K562 (cell line): ENCODE measurements around the gene PGBD1. TPM values are rescaled to one million over a fixed set of nuclear protein-coding genes. Genes with fewer than 3 reads are reported as not detected.
A peak's percentile ranks its signal among the peaks of the same experiment; 100 is the strongest.

Experiments
- ATAC-seq: fragments of 200-7000 bp; cut with Tn5 transposase; 3 replicates; pipeline ENCODE4 v1.9.1; 2020; ENCODE audit warnings: moderate library complexity
- BruUV-seq: library from RNA; stranded (reverse); fragments of 400-500 nt; replicated peaks from 2 replicates; lab custom pipeline; 2021; lab: Mats Ljungman, UMichigan
- CTCF ChIA-PET: fragments of 300-600 bp; formaldehyde crosslinking; extraction: SDS; loops from one replicate; lab custom pipeline; 2021; ENCODE audit warnings: low intra/inter-chr PET ratio; lab: Yijun Ruan, JAX
- POLR2A ChIA-PET: fragments of 300-600, 350-650 bp; sonication (Branson Sonifier 250); formaldehyde crosslinking; extraction: SDS; loops from one replicate; lab custom pipeline; 2021; ENCODE audit warnings: antibody characterized with exemption, inconsistent platforms; lab: Yijun Ruan, JAX
- DNase-seq, 4 experiments: peaks; one replicate each; pipeline versions ENCODE4 v3.0.0 to v3.0.0-alpha.2; 2011 to 2018; ENCODE audit warnings: low spot score in 3 of 4, mixed read lengths in 3 of 4; ENCODE audit errors: extremely low read depth in 1 of 4
- FAIRE-seq: peaks from 2 replicates; lab custom pipeline; 2011; peaks lifted over from hg19 to GRCh38; lab: Jason Lieb, UNC
- H2AFZ ChIP-seq: 2 replicates; pipeline ENCODE4 v1.6.0; 2011; ENCODE audit warnings: low read depth, low read length, control low read depth, inconsistent platforms
- H3K27ac ChIP-seq: fragments of 200-600 bp; 3 replicates; pipeline ENCODE4 v1.8.0; 2011; ENCODE audit warnings: low read depth, mild to moderate bottlenecking, control low read depth, inconsistent platforms, low read length, moderate library complexity, mixed read lengths; ENCODE audit errors: extremely low read depth
- H3K27me3 ChIP-seq, 2 experiments: fragments of 300-600 bp in 1 of 2; 2 replicates in 1 of 2; 3 replicates in 1 of 2; pipeline versions ENCODE4 v1.6.0 to v1.8.0; 2011; ENCODE audit warnings: inconsistent platforms in 2 of 2, low read length in 2 of 2, mild to moderate bottlenecking in 1 of 2, mixed read lengths in 1 of 2, moderate library complexity in 1 of 2; ENCODE audit not compliant: control insufficient read depth in 2 of 2, insufficient read depth in 2 of 2
- H3K36me3 ChIP-seq: fragments of 300-600 bp; 3 replicates; pipeline ENCODE4 v1.8.0; 2011; ENCODE audit warnings: mild to moderate bottlenecking, low read length, inconsistent platforms; ENCODE audit not compliant: control insufficient read depth, insufficient read depth
- H3K4me1 ChIP-seq, 2 experiments: fragments of 200-600 bp in 1 of 2; replicated peaks in 1 of 2; 2 replicates in 1 of 2; 3 replicates in 1 of 2; pipeline versions ENCODE4 v1.5.1 to v1.8.0; 2011; ENCODE audit warnings: inconsistent platforms in 2 of 2, low read length in 2 of 2, mild to moderate bottlenecking in 1 of 2, mixed read lengths in 1 of 2, moderate library complexity in 1 of 2; ENCODE audit not compliant: control insufficient read depth in 2 of 2, insufficient read depth in 2 of 2
- H3K4me2 ChIP-seq: 2 replicates; pipeline ENCODE4 v1.6.1; 2011; ENCODE audit warnings: low read length, control low read depth, inconsistent platforms, mixed read lengths; ENCODE audit not compliant: insufficient read depth
- H3K4me3 ChIP-seq: fragments of 200-600 bp; sonication (generic), shearing (Covaris generic); 2 replicates; pipeline ENCODE4 v1.5.1; 2016; ENCODE audit warnings: control low read depth, inconsistent platforms
- H3K79me2 ChIP-seq: fragments of 200-600 bp; 3 replicates; pipeline ENCODE4 v1.8.0; 2011; ENCODE audit warnings: low read length, inconsistent platforms; ENCODE audit not compliant: control insufficient read depth, insufficient read depth
- H3K9ac ChIP-seq, 2 experiments: 2 replicates each; pipeline versions ENCODE4 v1.6.0 to v1.6.1; 2011; ENCODE audit warnings: low read depth in 2 of 2, low read length in 2 of 2, control low read depth in 1 of 2, inconsistent platforms in 1 of 2, mild to moderate bottlenecking in 1 of 2, mixed read lengths in 1 of 2; ENCODE audit not compliant: insufficient read depth in 1 of 2
- H3K9me1 ChIP-seq: one replicate; pipeline ENCODE4 v1.6.0; 2011; ENCODE audit warnings: inconsistent platforms, mild to moderate bottlenecking, low read length, moderate library complexity; ENCODE audit not compliant: control insufficient read depth, insufficient read depth
- H3K9me3 ChIP-seq: replicated peaks from 2 replicates; pipeline ENCODE4 v1.5.1; 2011; ENCODE audit warnings: low read depth, low read length, inconsistent platforms; ENCODE audit not compliant: control insufficient read depth, insufficient read depth
- H4K20me1 ChIP-seq: replicated peaks from 2 replicates; pipeline ENCODE4 v1.6.1; 2011; ENCODE audit warnings: low read length, inconsistent platforms, mixed read lengths; ENCODE audit not compliant: control insufficient read depth, insufficient read depth
- CBX3 ChIP-seq, 2 experiments: IDR thresholded peaks; 1 replicate in 1 of 2; 2 replicates in 1 of 2; pipeline ENCODE4 v1.6.1; 2012; ENCODE audit warnings: inconsistent platforms in 2 of 2, low read length in 2 of 2, borderline replicate concordance in 1 of 2, control low read depth in 1 of 2
- HDAC2 ChIP-seq: fragments of 450-650 bp; IDR thresholded peaks from 2 replicates; pipeline ENCODE4 v1.6.1; 2016; ENCODE audit warnings: mild to moderate bottlenecking
- NFIC ChIP-seq: fragments of 450-650 bp; IDR thresholded peaks from 2 replicates; pipeline ENCODE4 v1.6.1; 2017; ENCODE audit warnings: mild to moderate bottlenecking, inconsistent platforms
- NFYB ChIP-seq: IDR thresholded peaks from 2 replicates; pipeline ENCODE4 v1.6.1; 2011; ENCODE audit warnings: mild to moderate bottlenecking, moderate library complexity; ENCODE audit not compliant: insufficient read length; ENCODE audit errors: extremely low read depth
- ZFP36 ChIP-seq: fragments of 150-350 bp; IDR thresholded peaks from 2 replicates; pipeline ENCODE4 v1.6.1; 2018; ENCODE audit warnings: low read length, low read depth; ENCODE audit not compliant: partially characterized antibody
- WGBS: fragments of 100-300 bp; shearing (Covaris generic); methylation state at CpG from one replicate; pipeline ENCODE4 v1.1.6; 2016; ENCODE audit warnings: low coverage, mixed read lengths; ENCODE audit not compliant: insufficient coverage; ENCODE audit errors: missing lambda C conversion rate; 5-methylcytosine and 5-hydroxymethylcytosine counted together
- in situ Hi-C: fragments of 300-500 bp; cut with MboI; formaldehyde crosslinking; loops from 4 replicates; pipeline ENCODE4 v1.15.0; 2018; ENCODE audit warnings: inconsistent platforms, mixed read lengths
- intact Hi-C: fragments of 100-400 bp; cut with micrococcal nuclease; formaldehyde crosslinking; loops from 2 replicates; pipeline ENCODE4 v1.14.2; 2022
- polyA plus RNA-seq, 8 experiments: library from polyadenylated mRNA; depleted of rRNA in 4 of 8; stranded (reverse) in 5 of 8; unstranded in 3 of 8; fragments of >200 nt; fragmentation: Nextera tagmentation in 2 of 8; fragmentation: Illumina TruSeq in 1 of 8; extraction: Ambion mirVana in 2 of 8; extraction: Trizol in 1 of 8; gene quantifications; 2 replicates each; pipeline versions ENCODE4 v1.2.1 to v1.2.3, GENCODE V29; 2011 to 2014; ENCODE audit warnings: inconsistent platforms in 1 of 8, missing spikeins in 1 of 8
- total RNA-seq, 7 experiments: library from RNA; depleted of rRNA in 6 of 7; stranded (reverse); fragments of >200 nt in 6 of 7; fragmentation: Illumina TruSeq in 2 of 7; extraction: Trizol in 2 of 7; gene quantifications; 2 replicates each; pipeline versions ENCODE4 v1.2.1 to v1.2.3, GENCODE V29; 2011 to 2021; ENCODE audit warnings: low replicate concordance in 1 of 7

Gene PGBD1
- total and polyA plus RNA-seq, 9 of the 15 experiments (the other 6 are each of a cell fraction or from before 2014, with no cell fraction given) = 3.3 to 9.0 (median 7.3) TPM

GRCh38 chr6:28311139-28311823, 29.9 kb downstream of the PGBD1 start:
- Histone ChIP-seq H3K79me2 (no peaks in the 10 kb centered on the region), H3K9me1 (no peaks in the 10 kb centered on the region), H3K9me3 (no peaks in the 10 kb centered on the region; the same call in 1 of the 2 replicates), H3K4me2 (no peak overlapping the region), H3K36me3 (no peaks in the 10 kb centered on the region), H4K20me1 (no peaks in the 10 kb centered on the region), H3K27ac (no peak overlapping the region), H2AFZ (peak overlapping the region; percentile 21; the same call in 1 of the 2 replicates), H3K4me1 (peaks cover 6 to 13% of the 10 kb centered on the region in 2 experiments; a peak in 4 of 5 replicates), H3K9ac (0 out of 4 replicates have a peak overlapping the region, but pooled peaks of 1 of the 2 experiments have one; percentile 10), H3K4me3 (no peak overlapping the region), H3K27me3 (no peaks in the 10 kb centered on the region)
- 53% methylated on average over 9 of the region's 9 CpGs for WGBS
- CTCF ChIA-PET = no interaction called here
- no TSS peak for BruUV-seq
- in situ Hi-C loops (no loop called here), intact Hi-C loops (no loop called here)
- ATAC-seq (peak; percentile 56; the same call in 2 of the 3 replicates), DNase-seq (no peak), FAIRE-seq (no peak)
- TF ChIP-seq HDAC2 = no peak
- TF ChIP-seq ZFP36 = peak; percentile 66
- peak; percentile 90 for TF ChIP-seq NFIC
- POLR2A ChIA-PET = interaction anchor here (0.5 to 3.4 kb wide), 4 partner anchors 16 to 166 kb away, joined by 3 to 19 read pairs (median 3); partner anchors contain the start of gene ZSCAN31

- DNase-seq = no peak
- POLR2A ChIA-PET = no interaction called here
- in situ Hi-C loops = no loop called here
- Histone ChIP-seq H2AFZ (no peak overlapping the region), H3K4me2 (no peak overlapping the region)
- TF ChIP-seq NFYB (no peak), CBX3 (IDR thresholded peaks at IDR 0.05; ENCODE audit: borderline replicate concordance in 1 of 2, low read length in 2 of 2) (peak in 1 of 2 experiments; percentile 32; a peak in 1 of 3 replicates)
- TF ChIP-seq, all 486 proteins: peak for 1
- H3K79me2 ChIP-seq = no peaks in the 10 kb centered on the region
- intact Hi-C loops = no loop called here
- WGBS = 88% methylated on average over 23 of the region's 23 CpGs
- no peaks in the 10 kb centered on the region for H3K9me1 ChIP-seq
- no peak for FAIRE-seq
- CTCF ChIA-PET = no interaction called here
- no peak overlapping the region for H3K27ac ChIP-seq
- peaks cover 6 to 13% of the 10 kb centered on the region in 2 experiments; a peak in 4 of 5 replicates for H3K4me1 ChIP-seq
- ATAC-seq = no peak
- H4K20me1 ChIP-seq = no peaks in the 10 kb centered on the region
- no peaks in the 10 kb centered on the region; the same call in 1 of the 2 replicates for H3K9me3 ChIP-seq
- no peaks in the 10 kb centered on the region for H3K27me3 ChIP-seq
- no peak overlapping the region for H3K9ac ChIP-seq
- no peak overlapping the region for H3K4me3 ChIP-seq
- BruUV-seq = no TSS peak
- no peaks in the 10 kb centered on the region for H3K36me3 ChIP-seq
Observed at GRCh38 chr6:28312939-28313338, 31.6 kb downstream of the PGBD1 start.
